Left lobe of liver (tissue), 2 donors: Measurements from ENCODE around the gene JAKMIP1. TPM values are rescaled to one million over a fixed set of nuclear protein-coding genes. Genes with fewer than 3 reads are reported as not detected.

Experiments
- ATAC-seq: fragments of 200-7000 bp; cut with Tn5 transposase; one replicate; pipeline ENCODE4 v1.9.1; 2020; ENCODE audit warnings: mild to moderate bottlenecking, moderate library complexity
- DNase-seq: peaks from one replicate; pipeline ENCODE4 v3.0.0-alpha.2; 2020; ENCODE audit warnings: low spot score
- total RNA-seq: library from RNA; stranded (reverse); gene quantifications from one replicate; pipeline ENCODE4 v1.2.1, GENCODE V29; 2021
- donor health status: DM: no; HTN: no; CAD: no; lungs with moderate emphysema.
- donor health status: DM: no; HTN: yes; CAD: no.

JAKMIP1 gene
- total RNA-seq, 1 donor from 2014 or later, result not detected

- DNase-seq, result peak; percentile 15
- no peak for ATAC-seq
Observed at GRCh38 chr4:6106156-6106555, 94.2 kb downstream of the JAKMIP1 start.

DNA sequence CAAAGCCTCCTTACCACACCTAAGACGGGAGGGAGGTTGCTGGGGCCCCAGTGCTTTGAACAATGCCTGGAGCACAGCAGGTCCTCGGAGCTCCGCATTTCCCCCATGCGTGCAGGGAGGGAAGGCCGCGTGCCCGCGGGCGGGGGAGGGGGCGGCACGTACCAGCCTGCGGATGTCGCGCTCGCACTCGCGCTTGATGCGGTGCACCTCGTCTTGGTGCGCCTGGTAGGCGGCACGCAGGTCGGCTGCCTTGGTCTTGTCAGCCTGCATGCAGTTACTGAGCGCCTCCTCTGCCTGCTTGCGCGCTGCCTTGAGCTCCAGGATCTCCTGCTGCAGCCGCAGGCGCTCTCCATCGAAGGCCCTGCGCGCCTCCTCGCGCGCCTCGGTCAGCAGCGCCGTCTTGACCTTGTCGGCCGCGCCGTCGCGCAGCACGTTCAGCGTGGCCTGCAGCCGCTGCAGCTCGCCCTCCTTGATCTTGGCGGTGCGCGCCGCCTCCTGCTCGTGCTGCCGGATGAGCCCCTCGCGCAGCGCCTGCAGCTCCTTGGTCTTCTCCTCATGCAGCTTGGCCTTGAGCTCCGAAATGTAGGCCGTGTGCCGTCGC is 94.9 kb downstream of the JAKMIP1 start:
- no peak for ATAC-seq
- DNase-seq, result peak; percentile 35

DNA sequence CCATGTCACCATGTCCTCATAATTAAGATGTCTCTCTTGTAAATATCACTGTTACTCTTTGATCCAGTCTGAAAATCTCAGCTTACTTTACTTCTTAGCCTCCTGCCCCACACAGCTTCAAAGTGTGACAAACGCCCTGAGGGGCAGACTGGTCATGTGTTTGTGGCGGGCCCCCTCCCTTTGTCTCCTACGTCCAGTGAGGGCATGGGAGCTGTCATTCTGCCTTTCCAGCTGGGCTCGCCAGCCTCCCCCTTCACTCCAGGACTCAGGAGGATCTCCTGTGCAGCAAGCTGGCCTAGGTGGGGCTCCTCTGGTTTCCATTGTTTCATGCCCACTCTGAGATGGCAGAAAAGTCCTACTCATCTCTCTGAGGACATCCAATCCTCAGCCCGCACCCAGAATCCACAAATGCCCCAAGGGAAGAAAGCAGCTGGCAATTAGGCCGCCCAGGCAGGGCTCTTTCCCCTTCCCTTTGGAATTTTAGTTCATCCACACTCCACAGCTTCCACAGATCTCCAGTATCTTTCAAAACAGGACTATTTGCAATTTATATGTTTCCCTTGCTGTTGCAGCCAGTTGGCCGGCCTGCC is 95.7 kb downstream of the JAKMIP1 start:
- no peak for ATAC-seq
- peak; percentile 31 for DNase-seq

DNA sequence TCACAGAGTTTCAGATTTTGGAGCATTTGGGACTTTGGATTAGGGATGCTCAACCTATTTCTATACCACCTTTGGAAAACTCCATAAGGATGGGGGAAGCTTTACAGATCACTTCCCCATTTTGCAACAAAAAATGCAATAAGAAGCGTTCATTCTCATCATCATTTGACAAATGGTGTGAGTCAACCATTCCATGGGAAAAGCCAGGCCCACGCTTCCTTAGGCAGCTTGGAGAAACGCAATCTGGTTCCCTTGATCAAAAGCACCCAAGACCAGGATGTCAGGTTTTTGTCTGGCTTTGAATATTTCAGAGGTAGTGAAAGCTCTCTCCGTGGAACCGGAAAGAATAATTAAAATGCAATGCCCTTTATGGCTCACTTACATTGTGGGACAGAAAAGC is 102.8 kb downstream of the JAKMIP1 start:
- DNase-seq (no peak), ATAC-seq (no peak)

GRCh38 chr4:6095897-6096296 is 104.5 kb downstream of the JAKMIP1 start:
- peak; percentile 15 for DNase-seq

DNA sequence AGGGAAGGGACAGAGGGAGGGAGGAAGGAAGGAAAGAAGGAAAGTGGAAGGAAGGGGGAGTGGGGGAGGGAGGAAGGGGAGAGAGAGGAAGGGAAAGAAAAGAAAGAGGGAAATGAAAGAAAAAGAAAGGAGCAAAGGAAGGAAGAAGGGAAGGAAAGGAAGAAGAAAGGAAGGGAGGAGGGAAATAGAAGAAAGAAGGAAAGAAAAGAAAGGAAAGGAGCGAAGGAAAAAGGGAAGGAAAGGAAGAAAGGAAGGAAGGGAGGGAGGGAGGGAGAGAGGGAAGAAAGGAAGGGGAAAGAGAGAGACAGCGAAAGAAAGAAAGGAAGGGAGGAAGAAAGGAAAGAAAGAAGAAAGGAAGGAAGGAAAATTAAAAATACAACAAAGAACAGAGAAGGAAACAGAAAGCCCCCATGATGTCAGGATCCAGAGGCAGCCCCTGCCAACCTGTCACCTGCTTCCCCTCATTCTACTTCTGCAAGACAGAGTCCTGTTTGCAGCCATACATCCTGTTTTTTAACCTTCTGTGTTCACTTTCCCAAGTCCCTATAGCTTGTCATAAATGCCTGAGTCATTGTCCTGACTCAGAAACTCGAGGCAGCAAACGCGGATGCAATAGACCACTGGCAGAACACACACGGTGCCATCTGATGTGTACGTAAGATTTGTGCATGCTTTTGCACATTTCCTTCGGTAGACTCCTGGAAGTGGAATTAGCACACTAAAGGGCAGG is 105.2 kb downstream of the JAKMIP1 start:
- no peak for ATAC-seq
- no peak for DNase-seq

More at GRCh38 chr4:6095897-6096296, 104.5 kb downstream of the JAKMIP1 start:
- no peak for ATAC-seq

DNA sequence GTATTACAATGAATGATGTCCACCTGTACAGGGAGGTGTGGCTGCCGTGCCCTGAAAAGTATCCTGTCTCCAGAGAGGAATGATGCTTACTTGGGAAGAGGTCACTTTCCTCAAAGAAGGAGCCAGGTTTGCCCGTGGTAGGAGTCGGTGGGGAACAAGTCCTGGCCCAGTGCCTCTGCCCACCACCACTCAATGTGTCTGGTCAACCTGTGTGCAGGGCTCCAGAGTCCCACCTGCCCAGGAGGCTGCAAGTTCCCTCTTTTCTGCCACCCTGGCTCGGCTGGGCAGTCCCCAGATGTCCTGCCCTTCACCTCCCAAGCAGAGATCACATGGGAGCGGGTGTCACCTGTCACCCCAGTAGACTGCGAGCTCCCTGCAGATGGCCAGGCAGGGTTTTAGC is 106.7 kb downstream of the JAKMIP1 start:
- ATAC-seq, result no peak
- DNase-seq, result peak; percentile 29

- DNase-seq, result no peak
- no peak for ATAC-seq
Observed at GRCh38 chr4:6092971-6093370, 107.4 kb downstream of the JAKMIP1 start.

- DNase-seq (no peak), ATAC-seq (no peak)
Observed at GRCh38 chr4:6092131-6092530, 108.2 kb downstream of the JAKMIP1 start.

GRCh38 chr4:6090931-6091330 is 109.4 kb downstream of the JAKMIP1 start:
- DNase-seq (no peak), ATAC-seq (no peak)

DNA sequence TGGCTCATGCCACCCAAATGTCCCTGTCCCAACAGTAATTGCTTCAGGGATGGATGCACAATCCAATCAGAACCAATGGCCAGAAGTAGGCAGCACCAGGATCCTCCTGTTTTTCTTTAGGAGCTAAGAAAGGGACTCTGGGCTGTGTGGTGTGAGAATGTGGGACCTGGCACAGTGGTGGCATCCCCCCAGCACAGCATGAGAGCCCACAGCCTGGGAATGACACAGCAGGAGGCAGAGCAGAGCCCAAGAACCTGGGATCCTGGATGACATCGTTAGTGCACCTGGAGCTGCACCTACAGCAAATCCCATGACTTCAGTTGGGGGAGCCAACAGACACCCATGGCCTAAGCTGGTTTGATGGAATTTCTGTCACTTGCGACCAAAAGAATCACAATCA is 111.4 kb downstream of the JAKMIP1 start:
- no peak for ATAC-seq
- no peak for DNase-seq

GRCh38 chr4:6087669-6088341 is 112.5 kb downstream of the JAKMIP1 start:
- DNase-seq (peak; percentile 83), ATAC-seq (peak; percentile 99)

- ATAC-seq, result no peak
- DNase-seq, result no peak
Observed at GRCh38 chr4:6086846-6087245, 113.5 kb downstream of the JAKMIP1 start.

GRCh38 chr4:6085691-6086628 is 114.4 kb downstream of the JAKMIP1 start:
- DNase-seq, result no peak
- ATAC-seq, result no peak

DNA sequence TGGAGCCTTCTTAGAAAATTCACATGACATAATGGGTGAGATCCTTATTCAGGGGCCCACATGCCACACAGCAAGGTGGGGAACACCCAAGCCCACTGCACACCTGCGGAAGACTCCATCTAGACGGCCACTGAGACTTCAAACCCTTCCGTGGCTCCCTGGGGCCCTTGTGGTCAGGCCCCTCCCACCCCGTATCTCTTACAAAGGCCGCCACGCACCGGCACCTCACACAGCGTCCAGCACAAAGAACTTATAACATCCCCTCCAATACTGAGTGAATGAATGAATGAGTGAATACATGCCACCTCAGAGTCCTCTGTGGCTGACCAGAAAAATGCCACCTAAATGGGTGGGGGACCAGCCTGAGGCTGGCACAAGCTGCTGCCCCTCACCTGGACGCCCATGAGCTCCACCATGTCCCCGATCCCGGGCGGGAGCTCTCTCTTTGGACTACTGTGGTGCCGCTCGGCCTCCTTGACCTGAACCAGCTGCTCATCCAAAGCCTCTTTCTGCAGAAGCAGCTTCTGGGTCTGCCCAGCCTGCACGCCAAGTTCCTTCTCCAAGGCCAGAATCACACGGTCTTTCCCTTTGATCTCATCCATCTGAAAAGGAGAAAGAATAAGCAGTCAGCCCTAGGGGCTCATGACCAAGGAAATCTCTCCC is 115.2 kb downstream of the JAKMIP1 start:
- ATAC-seq (no peak), DNase-seq (no peak)

DNA sequence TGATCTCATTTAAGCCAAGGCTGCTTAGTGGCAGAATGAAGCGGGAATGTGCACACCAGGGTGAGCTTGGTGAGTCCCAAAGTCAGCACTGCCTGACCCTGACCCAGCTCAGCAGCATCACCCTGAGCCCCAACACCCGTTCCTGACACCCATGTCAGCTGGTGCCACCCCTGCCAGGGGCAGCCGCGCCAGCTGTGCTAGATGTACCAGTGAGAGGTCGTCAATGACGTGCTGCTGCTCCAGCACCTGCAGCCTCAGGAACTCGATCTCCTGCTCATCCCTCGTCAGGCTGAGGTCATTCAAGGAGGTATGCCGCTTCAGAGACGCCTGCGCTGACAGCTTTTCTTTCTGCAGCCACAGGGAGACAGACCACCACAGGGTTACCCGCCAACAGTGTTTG is 120.4 kb downstream of the JAKMIP1 start:
- DNase-seq, result no peak
- ATAC-seq, result no peak

GRCh38 chr4:6078560-6078959 is 121.8 kb downstream of the JAKMIP1 start:
- DNase-seq (no peak), ATAC-seq (no peak)

DNA sequence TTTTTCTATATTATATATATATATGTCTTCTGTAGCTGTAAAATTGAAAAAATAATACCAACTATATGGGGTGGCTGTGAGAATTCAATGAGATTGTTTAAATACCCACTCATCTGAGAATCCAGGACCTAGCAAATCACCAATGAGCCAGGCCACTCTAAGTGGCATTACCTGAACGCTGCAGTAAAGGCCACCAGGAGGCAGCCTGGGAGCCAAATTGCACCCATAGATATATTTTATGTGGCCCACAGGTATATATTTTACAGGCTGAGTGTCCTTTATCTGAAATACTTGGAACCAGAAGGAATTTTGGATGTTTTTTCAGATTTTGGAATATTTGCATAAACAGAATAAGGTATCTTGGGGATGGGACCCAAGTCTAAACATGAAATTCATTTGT is 124.0 kb downstream of the JAKMIP1 start:
- DNase-seq, result no peak
- no peak for ATAC-seq

DNA sequence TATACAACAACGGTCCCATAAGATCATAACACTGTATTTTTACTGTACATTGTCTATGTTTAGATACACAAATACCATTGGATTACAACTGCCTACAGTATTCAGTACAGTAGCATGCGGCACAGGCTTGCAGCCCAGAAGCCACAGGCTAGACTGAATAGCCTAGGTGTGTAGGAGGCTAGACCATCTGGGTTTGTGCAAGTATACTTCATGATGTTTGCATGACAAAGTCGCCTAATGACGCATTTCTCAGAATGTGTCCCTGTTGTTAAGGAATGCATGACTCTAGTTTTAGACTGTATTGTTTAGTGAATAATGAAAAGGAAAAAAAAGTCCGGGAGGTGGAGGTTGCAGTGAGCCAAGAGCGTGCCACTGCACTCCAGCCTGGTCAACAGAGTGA is 125.6 kb downstream of the JAKMIP1 start:
- DNase-seq (no peak), ATAC-seq (no peak)
